RWPE1 (cell line): Measurements from ENCODE around the gene GLI2.

Source experiments
- CTCF ChIA-PET: fragments of 350-600 bp; sonication (Branson Sonifier 250); formaldehyde crosslinking; extraction: SDS; loops from one replicate; lab custom pipeline; 2021; lab: Yijun Ruan, JAX
- POLR2A ChIA-PET: fragments of 400-600 bp; formaldehyde crosslinking; extraction: SDS; loops from one replicate; lab custom pipeline; 2020; ENCODE audit warnings: antibody characterized with exemption; ENCODE audit not compliant: low non-redundant PET; lab: Yijun Ruan, JAX
- DNase-seq: peaks from one replicate; pipeline ENCODE4 v3.0.0; 2012; ENCODE audit warnings: low spot score
- H3K27ac ChIP-seq: fragments of 450-650 bp; 2 replicates; pipeline ENCODE4 v1.5.1; 2017
- CTCF ChIP-seq: fragments of 450-650 bp; conservative IDR thresholded peaks from 2 replicates; pipeline ENCODE4 v1.5.1; 2017; ENCODE audit warnings: low read depth, mild to moderate bottlenecking

GLI2 gene

GRCh38 chr2:120754067-120754960, 18.6 kb downstream of the GLI2 start:
- ChIA-PET POLR2A (no interaction called here), CTCF (no interaction called here)
- no peak for TF ChIP-seq CTCF
- no peak for DNase-seq
- H3K27ac ChIP-seq = no peak overlapping the region

GRCh38 chr2:120758181-120759144, 22.8 kb downstream of the GLI2 start:
- CTCF ChIA-PET = interaction anchor here (0.6 to 0.7 kb wide), 3 partner anchors 336 to 935 kb away, joined by 3 to 4 read pairs (median 3); no protein-coding TSS in a partner anchor
- DNase-seq = no peak
- POLR2A ChIA-PET = interaction anchor here (0.5 kb wide), 1 partner anchor 47 kb away, joined by 4 read pairs; no protein-coding TSS in a partner anchor

GRCh38 chr2:120759543-120760331, 24.1 kb downstream of the GLI2 start:
- CTCF ChIA-PET = interaction anchor here (0.7 kb wide), 1 partner anchor 335 kb away, joined by 3 read pairs; no protein-coding TSS in a partner anchor
- POLR2A ChIA-PET = no interaction called here
- DNase-seq = no peak
- no peak for TF ChIP-seq CTCF
- H3K27ac ChIP-seq = no peak overlapping the region

More at GRCh38 chr2:120758181-120759144, 22.8 kb downstream of the GLI2 start:
- H3K27ac ChIP-seq = no peak overlapping the region
- TF ChIP-seq CTCF = no peak

GRCh38 chr2:120760446-120761135, 24.9 kb downstream of the GLI2 start:
- DNase-seq = no peak
- no peak for TF ChIP-seq CTCF
- ChIA-PET CTCF (no interaction called here), POLR2A (no interaction called here)
- H3K27ac ChIP-seq = no peak overlapping the region

GRCh38 chr2:120761164-120761861, 25.6 kb downstream of the GLI2 start:
- ChIA-PET CTCF (interaction anchor here (0.6 to 1.0 kb wide), 2 partner anchors 14 to 265 kb away, joined by 3 read pairs; no protein-coding TSS in a partner anchor), POLR2A (no interaction called here)
- no peak for TF ChIP-seq CTCF
- H3K27ac ChIP-seq = no peak overlapping the region
- DNase-seq = no peak
